ENCODE results near the gene PIGW. TPM values are rescaled to one million over a fixed set of nuclear protein-coding genes. Genes with fewer than 3 reads are reported as not detected.

The PIGW gene
- total and polyA plus RNA-seq, 10 of the 15 experiments (the other 5 are each of a cell fraction or from before 2014, with no cell fraction given): 6.0 to 31.5 (median 13.8) TPM

- TF ChIP-seq REST (IDR thresholded peaks at IDR 0.05; ENCODE audit: low read depth, low read length) (no peak), CHD4 (IDR thresholded peaks at IDR 0.05) (no peak), E4F1 (IDR thresholded peaks at IDR 0.05; ENCODE audit: borderline replicate concordance, partially characterized antibody) (peak; percentile 72), ZNF592 (IDR thresholded peaks at IDR 0.05) (no peak), SREBF2 (IDR thresholded peaks at IDR 0.05; ENCODE audit: low read length) (no peak), SP1 (IDR thresholded peaks at IDR 0.05; ENCODE audit: low read depth, low read length) (peak; percentile 93), ZNF384 (IDR thresholded peaks at IDR 0.05; ENCODE audit: borderline replicate concordance, low read depth, low read length) (no peak), MEF2A (IDR thresholded peaks at IDR 0.05; ENCODE audit: insufficient read depth, low read depth, low read length) (no peak), CEBPZ (IDR thresholded peaks at IDR 0.05; ENCODE audit: low read depth, low read length) (peak; percentile 72; the same call in 1 of the 2 replicates), PBX3 (IDR thresholded peaks at IDR 0.05; ENCODE audit: insufficient replicate concordance, low read depth, low read length) (no peak), FOXM1 (IDR thresholded peaks at IDR 0.05; ENCODE audit: low read depth, low read length) (no peak), NR2C2 (IDR thresholded peaks at IDR 0.05; ENCODE audit: borderline replicate concordance, control insufficient read depth, insufficient read length, low read depth) (peak; percentile 99)
Measured at GRCh38 chr17:36486204-36487194, 48.3 kb upstream of the PIGW start, which contains the start of gene ZNHIT3 (continued).
